SKM-1 (cell line): ENCODE measurements around the gene TMTC1.
A peak's percentile ranks its signal among the peaks of the same experiment; 100 is the strongest.

Experiments
- DNase-seq: peaks from one replicate; lab custom pipeline; 2025; ENCODE audit not compliant: unreplicated experiment; lab: John Stamatoyannopoulos, UW

The TMTC1 gene

GRCh38 chr12:29492891-29493290 is 290.9 kb downstream of the TMTC1 start:
- DNase-seq: no peak

DNA sequence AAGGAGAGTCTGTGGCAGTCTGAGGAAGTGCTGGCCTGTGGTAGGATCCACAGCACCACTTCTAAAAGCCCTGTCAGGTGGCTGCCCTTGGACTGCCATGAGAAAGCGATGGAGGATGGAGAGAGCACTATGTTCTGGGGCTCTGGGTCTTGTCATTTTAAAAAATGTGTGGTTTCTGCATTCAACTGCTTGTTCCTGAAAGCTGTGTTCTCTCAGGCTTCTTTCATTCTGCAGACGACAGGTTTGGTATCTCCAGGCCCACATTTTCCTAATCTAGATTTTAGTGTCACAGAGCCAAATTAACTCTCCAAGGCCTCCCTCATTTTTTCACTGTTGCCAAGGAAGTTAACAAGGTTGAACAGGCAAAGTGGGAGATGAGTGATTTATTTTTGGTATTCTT is 296.8 kb downstream of the TMTC1 start:
- no peak for DNase-seq

DNA sequence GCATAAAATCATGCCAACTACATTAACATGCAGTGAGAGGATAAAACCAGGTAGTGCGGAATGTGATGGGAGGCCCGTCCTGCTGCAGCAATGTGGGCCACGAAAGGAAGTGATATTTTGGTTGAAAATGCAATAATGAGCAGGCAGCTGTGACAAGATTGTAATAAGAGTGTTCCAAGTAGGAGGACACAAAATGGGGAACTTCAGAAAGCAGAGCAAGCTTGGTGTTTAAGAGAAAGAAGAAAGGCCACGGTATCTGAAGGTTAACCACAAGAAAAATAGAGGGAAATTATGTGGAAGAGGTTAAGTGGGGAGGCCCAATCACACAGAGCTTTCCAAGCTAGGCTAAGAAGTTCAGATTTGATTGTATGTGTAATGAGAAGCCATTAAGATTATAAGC is 320.5 kb downstream of the TMTC1 start:
- peak; percentile 5 for DNase-seq

- no peak for DNase-seq
These were observed 323.7 kb downstream of the TMTC1 start for GRCh38 chr12:29460082-29460481.

DNA sequence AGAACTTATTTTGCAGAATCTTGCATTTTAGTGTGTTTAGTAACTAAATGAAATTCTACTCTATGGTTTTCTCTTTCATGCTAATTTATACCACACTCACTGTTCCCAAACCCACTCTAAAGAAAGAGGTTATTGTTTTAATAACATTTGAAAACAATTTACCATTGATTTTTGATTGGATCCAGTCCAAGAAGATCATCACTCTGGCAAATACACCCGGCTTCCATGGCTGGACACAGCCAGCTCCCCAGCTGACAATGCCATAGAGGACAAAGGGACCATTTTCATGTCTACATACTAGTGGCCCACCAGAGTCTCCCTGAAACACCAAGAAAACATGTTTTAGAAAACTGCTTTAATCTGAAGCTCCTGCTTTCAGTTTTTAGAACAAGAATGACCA is 328.7 kb downstream of the TMTC1 start:
- no peak for DNase-seq

GRCh38 chr12:29451888-29452287 is 331.9 kb downstream of the TMTC1 start:
- DNase-seq: no peak
